K562 (cell line): ENCODE measurements around the gene C16orf78.

Source experiments
- FOXP1 ChIP-seq: sonication (generic); formaldehyde crosslinking; IDR thresholded peaks from 2 replicates; pipeline ENCODE4 v1.8.0; 2022; ENCODE audit warnings: mild to moderate bottlenecking, missing genetic modification reagents
- MTF1 ChIP-seq: fragments of 250-450 bp; sonication (Bioruptor Pico); IDR thresholded peaks from 2 replicates; pipeline ENCODE4 v1.9.0; 2021; ENCODE audit warnings: moderate library complexity, mild to moderate bottlenecking, inconsistent platforms, borderline replicate concordance
- NRF1 ChIP-seq, 2 experiments: fragments of 450-650 bp; IDR thresholded peaks in 1 of 2; conservative IDR thresholded peaks in 1 of 2; 2 replicates each; pipeline ENCODE4 v1.6.1; 2014; ENCODE audit warnings: mild to moderate bottlenecking in 2 of 2
- POLR2A ChIP-seq: fragments of 450-650 bp; conservative IDR thresholded peaks from 2 replicates; pipeline ENCODE4 v1.6.1; 2016
- PTBP1 ChIP-seq: fragments of 200-400 bp; formaldehyde crosslinking; IDR thresholded peaks from 2 replicates; pipeline ENCODE4 v1.6.1; 2017; ENCODE audit warnings: low read depth, low read length
- RFX5 ChIP-seq: IDR thresholded peaks from 2 replicates; pipeline ENCODE4 v1.6.1; 2011; ENCODE audit warnings: low read depth, mild to moderate bottlenecking, improper control_type of control experiment, low read length
- SMARCC2 ChIP-seq: fragments of 450-650 bp; IDR thresholded peaks from 2 replicates; pipeline ENCODE4 v1.6.1; 2017; ENCODE audit warnings: antibody characterized with exemption, moderate library complexity, mild to moderate bottlenecking, low read depth
- TAF1 ChIP-seq: IDR thresholded peaks from 2 replicates; pipeline ENCODE4 v1.6.1; 2011; ENCODE audit warnings: mild to moderate bottlenecking, low read length, moderate library complexity; ENCODE audit not compliant: insufficient read depth, control insufficient read depth, severe bottlenecking; ENCODE audit errors: extremely low read depth
- ZNF124 ChIP-seq: sonication (generic); formaldehyde crosslinking; IDR thresholded peaks from 2 replicates; pipeline ENCODE4 v1.8.1; 2022; ENCODE audit warnings: missing genetic modification reagents
- ZNF311 ChIP-seq: fragments of 250-450 bp; sonication (Bioruptor Pico); IDR thresholded peaks from 2 replicates; pipeline ENCODE4 v1.4.0; 2020; ENCODE audit warnings: mild to moderate bottlenecking, moderate library complexity
- TF ChIP-seq, protein P1 (sequence below): sonication (generic); formaldehyde crosslinking; IDR thresholded peaks from 2 replicates; pipeline ENCODE4 v1.4.0; 2020; ENCODE audit warnings: mild to moderate bottlenecking, missing genetic modification reagents

DNA sequence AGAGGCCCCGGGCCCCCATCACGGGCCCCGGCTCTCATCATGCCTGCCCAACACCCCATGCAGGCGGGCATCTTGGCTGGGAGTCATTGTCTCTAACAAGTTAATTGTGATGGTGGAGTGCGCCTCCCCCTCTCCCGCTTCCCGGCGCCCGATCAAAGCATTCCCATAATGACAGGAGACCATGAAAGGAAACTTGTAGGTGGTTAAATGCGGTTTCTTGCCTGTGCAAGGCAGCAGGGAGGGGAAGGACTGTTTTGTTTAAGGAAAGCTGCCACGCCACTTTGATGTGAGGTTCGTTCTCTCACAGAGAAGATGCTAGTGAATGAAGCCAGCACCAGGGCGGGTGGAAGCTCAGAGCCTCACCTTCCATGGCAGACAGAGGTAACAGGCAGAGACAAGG, 45.4 kb downstream of the C16orf78 start:
- TF ChIP-seq ZNF311 (CRISPR knock-in tag) = no peak
- TF ChIP-seq MTF1 (CRISPR knock-in tag) = no peak
- TF ChIP-seq POLR2A = no peak
- TF ChIP-seq TAF1 = no peak
- no peak for TF ChIP-seq ZNF124
- TF ChIP-seq SMARCC2 = no peak
- no peak for TF ChIP-seq NRF1 (conservative IDR thresholded peaks at IDR 0.05 in 1 of 2, IDR thresholded peaks at IDR 0.05 in 1 of 2)
- TF ChIP-seq FOXP1 (CRISPR knock-in tag) = no peak
- TF ChIP-seq, protein P1, sequence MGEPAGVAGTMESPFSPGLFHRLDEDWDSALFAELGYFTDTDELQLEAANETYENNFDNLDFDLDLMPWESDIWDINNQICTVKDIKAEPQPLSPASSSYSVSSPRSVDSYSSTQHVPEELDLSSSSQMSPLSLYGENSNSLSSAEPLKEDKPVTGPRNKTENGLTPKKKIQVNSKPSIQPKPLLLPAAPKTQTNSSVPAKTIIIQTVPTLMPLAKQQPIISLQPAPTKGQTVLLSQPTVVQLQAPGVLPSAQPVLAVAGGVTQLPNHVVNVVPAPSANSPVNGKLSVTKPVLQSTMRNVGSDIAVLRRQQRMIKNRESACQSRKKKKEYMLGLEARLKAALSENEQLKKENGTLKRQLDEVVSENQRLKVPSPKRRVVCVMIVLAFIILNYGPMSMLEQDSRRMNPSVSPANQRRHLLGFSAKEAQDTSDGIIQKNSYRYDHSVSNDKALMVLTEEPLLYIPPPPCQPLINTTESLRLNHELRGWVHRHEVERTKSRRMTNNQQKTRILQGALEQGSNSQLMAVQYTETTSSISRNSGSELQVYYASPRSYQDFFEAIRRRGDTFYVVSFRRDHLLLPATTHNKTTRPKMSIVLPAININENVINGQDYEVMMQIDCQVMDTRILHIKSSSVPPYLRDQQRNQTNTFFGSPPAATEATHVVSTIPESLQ (CRISPR knock-in tag) = no peak
- TF ChIP-seq RFX5 = no peak
- TF ChIP-seq PTBP1 = no peak
